ENCODE results near the gene UPP2. TPM values are rescaled to one million over a fixed set of nuclear protein-coding genes. Genes with fewer than 3 reads are reported as not detected.

UPP2 gene
- polyA plus RNA-seq, 1 experiment = not detected

- Histone ChIP-seq H3K27me3 (ENCODE audit: control insufficient read depth, insufficient read depth, low read length) (no peaks in the 10 kb centered on the region), H3K36me3 (ENCODE audit: control insufficient read depth, insufficient read depth, low read length) (no peaks in the 10 kb centered on the region), H3K4me3 (ENCODE audit: low read depth, low read length) (no peak overlapping the region)
- no peak for TF ChIP-seq CTCF (IDR thresholded peaks at IDR 0.05; ENCODE audit: insufficient read depth, low read depth, low read length)
- ChIA-PET POLR2A (interaction anchor here (0.5 kb wide), 1 partner anchor 8 kb away, joined by 3 read pairs; no protein-coding TSS in a partner anchor), CTCF (interaction anchor here (0.6 to 1.7 kb wide), 2 partner anchors 48 to 607 kb away, joined by 3 to 5 read pairs; no protein-coding TSS in a partner anchor)
- no peak for DNase-seq (ENCODE audit: low read depth)
Measured at GRCh38 chr2:158130832-158131473, 29.3 kb downstream of the UPP2 start.

GRCh38 chr2:158131483-158131912, 29.8 kb downstream of the UPP2 start:
- ChIA-PET POLR2A (no interaction called here), CTCF (interaction anchor here (0.6 to 1.7 kb wide), 2 partner anchors 47 to 606 kb away, joined by 3 to 5 read pairs; no protein-coding TSS in a partner anchor)
- no peak for DNase-seq (ENCODE audit: low read depth)
- Histone ChIP-seq H3K27me3 (ENCODE audit: control insufficient read depth, insufficient read depth, low read length) (no peaks in the 10 kb centered on the region), H3K4me3 (ENCODE audit: low read depth, low read length) (no peak overlapping the region), H3K36me3 (ENCODE audit: control insufficient read depth, insufficient read depth, low read length) (no peaks in the 10 kb centered on the region)
- TF ChIP-seq CTCF (IDR thresholded peaks at IDR 0.05; ENCODE audit: insufficient read depth, low read depth, low read length) = no peak

GRCh38 chr2:158131919-158132566, 30.4 kb downstream of the UPP2 start:
- Histone ChIP-seq H3K36me3 (ENCODE audit: control insufficient read depth, insufficient read depth, low read length) (no peaks in the 10 kb centered on the region), H3K4me3 (ENCODE audit: low read depth, low read length) (no peak overlapping the region), H3K27me3 (ENCODE audit: control insufficient read depth, insufficient read depth, low read length) (no peaks in the 10 kb centered on the region)
- DNase-seq (ENCODE audit: low read depth) = no peak
- TF ChIP-seq CTCF (IDR thresholded peaks at IDR 0.05; ENCODE audit: insufficient read depth, low read depth, low read length) = no peak
- POLR2A ChIA-PET = no interaction called here
- CTCF ChIA-PET = interaction anchor here (1.7 kb wide), 1 partner anchor 47 kb away, joined by 5 read pairs; no protein-coding TSS in a partner anchor

- POLR2A ChIA-PET = no interaction called here
- H3K4me3 ChIP-seq (ENCODE audit: low read depth, low read length) = no peak overlapping the region
- no peak for TF ChIP-seq CTCF (IDR thresholded peaks at IDR 0.05; ENCODE audit: insufficient read depth, low read depth, low read length)
- H3K27me3 ChIP-seq (ENCODE audit: control insufficient read depth, insufficient read depth, low read length) = peaks cover 2% of the 10 kb centered on the region; the same call in 1 of the 2 replicates
- no peak for DNase-seq (ENCODE audit: low read depth)
- H3K36me3 ChIP-seq (ENCODE audit: control insufficient read depth, insufficient read depth, low read length) = no peaks in the 10 kb centered on the region
- CTCF ChIA-PET = no interaction called here
Measured at GRCh38 chr2:158134055-158134454, 32.4 kb downstream of the UPP2 start.

GRCh38 chr2:158134655-158135054, 33.0 kb downstream of the UPP2 start:
- H3K27me3 ChIP-seq (ENCODE audit: control insufficient read depth, insufficient read depth, low read length) = peaks cover 2% of the 10 kb centered on the region; the same call in 1 of the 2 replicates
- TF ChIP-seq CTCF (IDR thresholded peaks at IDR 0.05; ENCODE audit: insufficient read depth, low read depth, low read length) = no peak
- POLR2A ChIA-PET = no interaction called here
- CTCF ChIA-PET = no interaction called here
- no peak overlapping the region for H3K4me3 ChIP-seq (ENCODE audit: low read depth, low read length)
- no peak for DNase-seq (ENCODE audit: low read depth)
- H3K36me3 ChIP-seq (ENCODE audit: control insufficient read depth, insufficient read depth, low read length) = no peaks in the 10 kb centered on the region
